Spleen (tissue), 11 donors: Measurements from ENCODE around the gene MAGEB4. TPM values are rescaled to one million over a fixed set of nuclear protein-coding genes. Genes with fewer than 3 reads are reported as not detected.

Experiments
- DNase-seq: peaks from one replicate; pipeline ENCODE4 v3.0.0-alpha.2; 2020
- H3K27ac ChIP-seq, 8 donors: fragments of 200-600 bp; sonication (generic) in 7 of 8; 1 replicate in 4 of 8; 2 replicates in 4 of 8; pipeline versions ENCODE4 v1.5.0 to v1.8.0; 2016 to 2021; ENCODE audit warnings: inconsistent platforms in 4 of 8, mild to moderate bottlenecking in 4 of 8, moderate library complexity in 1 of 8
- H3K27me3 ChIP-seq, 7 donors: fragments of 200-600 bp; sonication (generic) in 6 of 7; replicated peaks in 1 of 7; 1 replicate in 4 of 7; 2 replicates in 3 of 7; pipeline versions ENCODE4 v1.5.0 to v1.8.0; 2016 to 2021; ENCODE audit warnings: inconsistent platforms in 3 of 7, mild to moderate bottlenecking in 1 of 7
- H3K36me3 ChIP-seq, 6 donors: fragments of 200-600 bp; sonication (generic) in 5 of 6; 1 replicate in 4 of 6; 2 replicates in 2 of 6; pipeline versions ENCODE4 v1.5.0 to v1.8.0; 2016 to 2021; ENCODE audit warnings: inconsistent platforms in 2 of 6
- H3K4me1 ChIP-seq, 6 donors: fragments of 200-600 bp; sonication (generic) in 5 of 6; 1 replicate in 3 of 6; 2 replicates in 3 of 6; pipeline versions ENCODE4 v1.5.0 to v1.8.0; 2016 to 2021; ENCODE audit warnings: inconsistent platforms in 3 of 6
- H3K4me3 ChIP-seq, 8 donors: fragments of 200-600 bp; sonication (generic) in 7 of 8; 1 replicate in 4 of 8; 2 replicates in 4 of 8; pipeline versions ENCODE4 v1.5.0 to v1.8.0; 2016 to 2021; ENCODE audit warnings: inconsistent platforms in 4 of 8, mild to moderate bottlenecking in 4 of 8, moderate library complexity in 2 of 8
- H3K9me3 ChIP-seq, 8 donors: fragments of 200-600 bp; sonication (generic) in 7 of 8; 1 replicate in 4 of 8; 2 replicates in 4 of 8; pipeline versions ENCODE4 v1.5.0 to v1.8.0; 2016 to 2021; ENCODE audit warnings: inconsistent platforms in 4 of 8
- POLR2A ChIP-seq, 3 donors: fragments of 450-650 bp; IDR thresholded peaks; one replicate each; pipeline ENCODE4 v1.5.1; 2017; ENCODE audit warnings: antibody characterized with exemption in 3 of 3, mild to moderate bottlenecking in 1 of 3
- POLR2AphosphoS5 ChIP-seq, 3 donors: sonication (generic); formaldehyde crosslinking; IDR thresholded peaks; one replicate each; pipeline ENCODE4 v1.5.1; 2017; ENCODE audit warnings: antibody characterized with exemption in 3 of 3
- WGBS, 5 donors: extraction: QIAGEN DNeasy Blood & Tissue Kit in 3 of 5; methylation state at CpG; one replicate each; pipeline versions ENCODE4 v1.1.5 to v1.1.7; 2013 to 2018; 5-methylcytosine and 5-hydroxymethylcytosine counted together
- intact Hi-C: fragments of 100-400 bp; cut with DNase I; formaldehyde crosslinking; loops from one replicate; pipeline ENCODE4 v1.15.0; 2023; ENCODE audit warnings: low total_unique reads
- polyA plus RNA-seq, 3 donors: library from polyadenylated mRNA; stranded (reverse); fragments of 200-250 nt; gene quantifications; one replicate each; pipeline ENCODE4 v1.2.1, GENCODE V29; 2013
- total RNA-seq, 7 donors: library from RNA; depleted of rRNA in 3 of 7; stranded (reverse); fragments of >200 nt in 3 of 7; fragmentation: NEBNext Ultra II Directional in 4 of 7; extraction: Animal tissue kit (Norgen Biotek cat#: 25700) in 4 of 7; gene quantifications; one replicate each; pipeline versions ENCODE4 v1.1.0 to v1.2.1, GENCODE V29; 2016 to 2021
- TF ChIP-seq, protein P1 (sequence below), 11 experiments: fragments of 200-600 bp in 7 of 11; fragments of 450-650 bp in 4 of 11; sonication (generic) in 4 of 11; IDR thresholded peaks in 8 of 11; conservative IDR thresholded peaks in 3 of 11; 1 replicate in 7 of 11; 2 replicates in 4 of 11; pipeline versions ENCODE4 v1.4.0 to v1.8.0; 2016 to 2021; ENCODE audit warnings: antibody characterized with exemption in 11 of 11, inconsistent platforms in 4 of 11, mild to moderate bottlenecking in 1 of 11
- donor health status: healthy with polysubstance abuse.
- donor health status: DM: no; HTN: no; CAD: no; lungs with moderate emphysema.
- donor health status: DM: no; HTN: no; CAD: no.
- donor health status: Bipolar disorder and iron deficiency.
- donor health status: healthy.
- donor health status: DM: no; HTN: no; CAD: no.
- donor health status: DM: yes; HTN: yes; CAD: no.

The MAGEB4 gene
- total and polyA plus RNA-seq, 10 donors, result not detected

GRCh38 chrX:30248854-30249253, 7.1 kb downstream of the MAGEB4 start:
- no peak overlapping the region for H3K4me3 ChIP-seq
- H3K9me3 ChIP-seq, result no peaks in the 10 kb centered on the region
- TF ChIP-seq POLR2A (IDR thresholded peaks at IDR 0.05), result no peak
- no peak for TF ChIP-seq POLR2AphosphoS5 (IDR thresholded peaks at IDR 0.05)
- TF ChIP-seq, protein P1, sequence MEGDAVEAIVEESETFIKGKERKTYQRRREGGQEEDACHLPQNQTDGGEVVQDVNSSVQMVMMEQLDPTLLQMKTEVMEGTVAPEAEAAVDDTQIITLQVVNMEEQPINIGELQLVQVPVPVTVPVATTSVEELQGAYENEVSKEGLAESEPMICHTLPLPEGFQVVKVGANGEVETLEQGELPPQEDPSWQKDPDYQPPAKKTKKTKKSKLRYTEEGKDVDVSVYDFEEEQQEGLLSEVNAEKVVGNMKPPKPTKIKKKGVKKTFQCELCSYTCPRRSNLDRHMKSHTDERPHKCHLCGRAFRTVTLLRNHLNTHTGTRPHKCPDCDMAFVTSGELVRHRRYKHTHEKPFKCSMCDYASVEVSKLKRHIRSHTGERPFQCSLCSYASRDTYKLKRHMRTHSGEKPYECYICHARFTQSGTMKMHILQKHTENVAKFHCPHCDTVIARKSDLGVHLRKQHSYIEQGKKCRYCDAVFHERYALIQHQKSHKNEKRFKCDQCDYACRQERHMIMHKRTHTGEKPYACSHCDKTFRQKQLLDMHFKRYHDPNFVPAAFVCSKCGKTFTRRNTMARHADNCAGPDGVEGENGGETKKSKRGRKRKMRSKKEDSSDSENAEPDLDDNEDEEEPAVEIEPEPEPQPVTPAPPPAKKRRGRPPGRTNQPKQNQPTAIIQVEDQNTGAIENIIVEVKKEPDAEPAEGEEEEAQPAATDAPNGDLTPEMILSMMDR (IDR thresholded peaks at IDR 0.05 in 8 of 11, conservative IDR thresholded peaks at IDR 0.05 in 3 of 11), result no peak
- DNase-seq, result no peak
- H3K27me3 ChIP-seq, result no peaks in the 10 kb centered on the region
- H3K4me1 ChIP-seq, result no peaks in the 10 kb centered on the region
- intact Hi-C loops, result no loop called here
- WGBS, 5 donors, result 57 to 85% (median 69%) methylated on average over 4 of the region's 4 CpGs
- no peak overlapping the region for H3K27ac ChIP-seq
- no peaks in the 10 kb centered on the region for H3K36me3 ChIP-seq

DNA sequence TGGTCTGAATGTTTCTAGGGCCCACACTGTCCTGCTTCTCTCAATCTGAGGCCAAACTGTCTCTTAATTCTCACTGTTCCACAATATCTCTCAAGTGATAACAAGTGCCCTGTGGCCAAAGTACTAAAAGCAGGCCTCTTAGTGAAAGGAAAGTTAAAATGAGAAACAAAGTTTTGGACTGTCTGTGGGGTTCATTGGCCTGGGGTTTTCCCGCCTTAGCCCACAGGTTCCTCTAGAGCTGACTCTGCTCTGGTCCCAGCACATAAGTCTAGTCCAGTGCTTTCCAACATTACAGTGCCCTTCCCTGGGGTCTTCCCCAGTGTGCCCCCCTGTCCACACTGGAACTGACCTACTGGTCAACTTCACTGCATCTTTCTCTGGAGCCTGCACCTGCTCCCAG, 11.5 kb downstream of the MAGEB4 start:
- H3K9me3 ChIP-seq, result peaks cover 0 to 9% (median 0%) of the 10 kb centered on the region in 8 donors
- no peaks in the 10 kb centered on the region for H3K4me1 ChIP-seq
- H3K27ac ChIP-seq, result no peak overlapping the region
- no peaks in the 10 kb centered on the region for H3K27me3 ChIP-seq
- no peak overlapping the region for H3K4me3 ChIP-seq
- H3K36me3 ChIP-seq, result no peaks in the 10 kb centered on the region
- TF ChIP-seq POLR2AphosphoS5 (IDR thresholded peaks at IDR 0.05), result no peak
- TF ChIP-seq POLR2A (IDR thresholded peaks at IDR 0.05), result no peak
- TF ChIP-seq, protein P1 (IDR thresholded peaks at IDR 0.05 in 8 of 11, conservative IDR thresholded peaks at IDR 0.05 in 3 of 11), result no peak
- intact Hi-C loops, result no loop called here
- 33 to 92% (median 72%) methylated on average over 1 of the region's 1 CpG; no CpG with 5 or more reads in 1 of the 5 donors for WGBS, 5 donors
- DNase-seq, result no peak

DNA sequence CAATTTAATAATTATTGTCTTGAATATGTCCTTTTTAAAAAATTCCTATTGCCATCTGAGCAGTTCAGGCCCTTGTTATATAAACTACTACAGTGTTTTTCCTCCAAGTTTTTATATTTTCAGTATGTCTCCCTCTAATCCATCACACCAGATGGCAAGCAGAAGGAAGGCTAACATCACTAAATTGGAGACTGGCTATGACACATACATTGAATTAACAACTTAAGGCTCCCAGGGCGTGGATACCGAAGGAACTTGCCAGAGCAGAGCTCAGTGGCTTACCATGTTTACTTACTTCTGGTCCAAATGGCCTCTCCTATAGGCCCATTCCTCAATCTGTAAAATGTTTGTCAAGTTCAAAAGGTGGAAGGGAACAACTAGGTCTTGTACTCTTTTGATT, 18.1 kb downstream of the MAGEB4 start:
- 76 to 93% (median 87%) methylated on average over 2 of the region's 2 CpGs for WGBS, 5 donors
- H3K36me3 ChIP-seq, result no peaks in the 10 kb centered on the region
- no peak for DNase-seq
- TF ChIP-seq, protein P1 (IDR thresholded peaks at IDR 0.05 in 8 of 11, conservative IDR thresholded peaks at IDR 0.05 in 3 of 11), result no peak
- TF ChIP-seq POLR2AphosphoS5 (IDR thresholded peaks at IDR 0.05) (no peak), POLR2A (IDR thresholded peaks at IDR 0.05) (no peak)
- H3K9me3 ChIP-seq, result peaks cover 0 to 9% (median 0%) of the 10 kb centered on the region in 8 donors
- no peak overlapping the region for H3K27ac ChIP-seq
- H3K4me3 ChIP-seq, result no peak overlapping the region
- no peaks in the 10 kb centered on the region for H3K27me3 ChIP-seq
- H3K4me1 ChIP-seq, result no peaks in the 10 kb centered on the region
- intact Hi-C loops, result no loop called here

DNA sequence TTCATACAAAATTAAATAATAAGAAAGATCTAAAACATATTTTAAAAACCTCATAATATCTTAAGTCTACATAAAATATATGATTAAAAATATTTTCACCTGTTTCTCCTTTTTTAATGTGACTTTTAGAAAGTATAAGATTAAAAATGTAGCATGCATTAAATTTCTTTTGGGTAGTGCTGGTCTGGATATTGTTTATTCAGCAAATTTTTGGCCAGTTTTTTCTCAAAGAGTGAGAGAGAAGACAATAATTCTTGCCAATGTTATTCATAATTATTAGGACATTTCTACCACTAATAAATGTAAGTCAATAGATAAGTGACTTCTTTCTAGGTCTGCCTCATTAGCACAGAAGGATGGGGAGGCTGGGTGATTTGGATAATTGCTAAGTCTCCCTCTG, 19.2 kb downstream of the MAGEB4 start:
- no peak for DNase-seq
- TF ChIP-seq, protein P1 (IDR thresholded peaks at IDR 0.05 in 8 of 11, conservative IDR thresholded peaks at IDR 0.05 in 3 of 11), result no peak
- no peak for TF ChIP-seq POLR2A (IDR thresholded peaks at IDR 0.05)
- TF ChIP-seq POLR2AphosphoS5 (IDR thresholded peaks at IDR 0.05), result no peak
- Histone ChIP-seq H3K27me3 (no peaks in the 10 kb centered on the region), H3K4me3 (no peak overlapping the region), H3K36me3 (no peaks in the 10 kb centered on the region), H3K27ac (no peak overlapping the region), H3K9me3 (no peaks in the 10 kb centered on the region), H3K4me1 (no peaks in the 10 kb centered on the region)
- intact Hi-C loops, result no loop called here
